K562 (cell line): ENCODE measurements around the gene PSD2. TPM values are rescaled to one million over a fixed set of nuclear protein-coding genes. Genes with fewer than 3 reads are reported as not detected.

Source experiments
- ATAC-seq: fragments of 200-7000 bp; cut with Tn5 transposase; 3 replicates; pipeline ENCODE4 v1.9.1; 2020; ENCODE audit warnings: moderate library complexity
- BruUV-seq: library from RNA; stranded (reverse); fragments of 400-500 nt; replicated peaks from 2 replicates; lab custom pipeline; 2021; lab: Mats Ljungman, UMichigan
- CTCF ChIA-PET: fragments of 300-600 bp; formaldehyde crosslinking; extraction: SDS; loops from one replicate; lab custom pipeline; 2021; ENCODE audit warnings: low intra/inter-chr PET ratio; lab: Yijun Ruan, JAX
- POLR2A ChIA-PET: fragments of 300-600, 350-650 bp; sonication (Branson Sonifier 250); formaldehyde crosslinking; extraction: SDS; loops from one replicate; lab custom pipeline; 2021; ENCODE audit warnings: antibody characterized with exemption, inconsistent platforms; lab: Yijun Ruan, JAX
- DNase-seq, 4 experiments: peaks; one replicate each; pipeline versions ENCODE4 v3.0.0 to v3.0.0-alpha.2; 2011 to 2018; ENCODE audit warnings: low spot score in 3 of 4, mixed read lengths in 3 of 4; ENCODE audit errors: extremely low read depth in 1 of 4
- FAIRE-seq: peaks from 2 replicates; lab custom pipeline; 2011; peaks lifted over from hg19 to GRCh38; lab: Jason Lieb, UNC
- H2AFZ ChIP-seq: 2 replicates; pipeline ENCODE4 v1.6.0; 2011; ENCODE audit warnings: low read depth, low read length, control low read depth, inconsistent platforms
- H3K27ac ChIP-seq: fragments of 200-600 bp; 3 replicates; pipeline ENCODE4 v1.8.0; 2011; ENCODE audit warnings: low read depth, mild to moderate bottlenecking, control low read depth, inconsistent platforms, low read length, moderate library complexity, mixed read lengths; ENCODE audit errors: extremely low read depth
- H3K27me3 ChIP-seq, 2 experiments: fragments of 300-600 bp in 1 of 2; 2 replicates in 1 of 2; 3 replicates in 1 of 2; pipeline versions ENCODE4 v1.6.0 to v1.8.0; 2011; ENCODE audit warnings: inconsistent platforms in 2 of 2, low read length in 2 of 2, mild to moderate bottlenecking in 1 of 2, mixed read lengths in 1 of 2, moderate library complexity in 1 of 2; ENCODE audit not compliant: control insufficient read depth in 2 of 2, insufficient read depth in 2 of 2
- H3K36me3 ChIP-seq: fragments of 300-600 bp; 3 replicates; pipeline ENCODE4 v1.8.0; 2011; ENCODE audit warnings: mild to moderate bottlenecking, low read length, inconsistent platforms; ENCODE audit not compliant: control insufficient read depth, insufficient read depth
- H3K4me1 ChIP-seq, 2 experiments: fragments of 200-600 bp in 1 of 2; replicated peaks in 1 of 2; 2 replicates in 1 of 2; 3 replicates in 1 of 2; pipeline versions ENCODE4 v1.5.1 to v1.8.0; 2011; ENCODE audit warnings: inconsistent platforms in 2 of 2, low read length in 2 of 2, mild to moderate bottlenecking in 1 of 2, mixed read lengths in 1 of 2, moderate library complexity in 1 of 2; ENCODE audit not compliant: control insufficient read depth in 2 of 2, insufficient read depth in 2 of 2
- H3K4me2 ChIP-seq: 2 replicates; pipeline ENCODE4 v1.6.1; 2011; ENCODE audit warnings: low read length, control low read depth, inconsistent platforms, mixed read lengths; ENCODE audit not compliant: insufficient read depth
- H3K4me3 ChIP-seq: fragments of 200-600 bp; sonication (generic), shearing (Covaris generic); 2 replicates; pipeline ENCODE4 v1.5.1; 2016; ENCODE audit warnings: control low read depth, inconsistent platforms
- H3K79me2 ChIP-seq: fragments of 200-600 bp; 3 replicates; pipeline ENCODE4 v1.8.0; 2011; ENCODE audit warnings: low read length, inconsistent platforms; ENCODE audit not compliant: control insufficient read depth, insufficient read depth
- H3K9ac ChIP-seq, 2 experiments: 2 replicates each; pipeline versions ENCODE4 v1.6.0 to v1.6.1; 2011; ENCODE audit warnings: low read depth in 2 of 2, low read length in 2 of 2, control low read depth in 1 of 2, inconsistent platforms in 1 of 2, mild to moderate bottlenecking in 1 of 2, mixed read lengths in 1 of 2; ENCODE audit not compliant: insufficient read depth in 1 of 2
- H3K9me1 ChIP-seq: one replicate; pipeline ENCODE4 v1.6.0; 2011; ENCODE audit warnings: inconsistent platforms, mild to moderate bottlenecking, low read length, moderate library complexity; ENCODE audit not compliant: control insufficient read depth, insufficient read depth
- H3K9me3 ChIP-seq: replicated peaks from 2 replicates; pipeline ENCODE4 v1.5.1; 2011; ENCODE audit warnings: low read depth, low read length, inconsistent platforms; ENCODE audit not compliant: control insufficient read depth, insufficient read depth
- H4K20me1 ChIP-seq: replicated peaks from 2 replicates; pipeline ENCODE4 v1.6.1; 2011; ENCODE audit warnings: low read length, inconsistent platforms, mixed read lengths; ENCODE audit not compliant: control insufficient read depth, insufficient read depth
- WGBS: fragments of 100-300 bp; shearing (Covaris generic); methylation state at CpG from one replicate; pipeline ENCODE4 v1.1.6; 2016; ENCODE audit warnings: low coverage, mixed read lengths; ENCODE audit not compliant: insufficient coverage; ENCODE audit errors: missing lambda C conversion rate; 5-methylcytosine and 5-hydroxymethylcytosine counted together
- in situ Hi-C: fragments of 300-500 bp; cut with MboI; formaldehyde crosslinking; loops from 4 replicates; pipeline ENCODE4 v1.15.0; 2018; ENCODE audit warnings: inconsistent platforms, mixed read lengths
- intact Hi-C: fragments of 100-400 bp; cut with micrococcal nuclease; formaldehyde crosslinking; loops from 2 replicates; pipeline ENCODE4 v1.14.2; 2022
- polyA plus RNA-seq, 8 experiments: library from polyadenylated mRNA; depleted of rRNA in 4 of 8; stranded (reverse) in 5 of 8; unstranded in 3 of 8; fragments of >200 nt; fragmentation: Nextera tagmentation in 2 of 8; fragmentation: Illumina TruSeq in 1 of 8; extraction: Ambion mirVana in 2 of 8; extraction: Trizol in 1 of 8; gene quantifications; 2 replicates each; pipeline versions ENCODE4 v1.2.1 to v1.2.3, GENCODE V29; 2011 to 2014; ENCODE audit warnings: inconsistent platforms in 1 of 8, missing spikeins in 1 of 8
- total RNA-seq, 7 experiments: library from RNA; depleted of rRNA in 6 of 7; stranded (reverse); fragments of >200 nt in 6 of 7; fragmentation: Illumina TruSeq in 2 of 7; extraction: Trizol in 2 of 7; gene quantifications; 2 replicates each; pipeline versions ENCODE4 v1.2.1 to v1.2.3, GENCODE V29; 2011 to 2021; ENCODE audit warnings: low replicate concordance in 1 of 7
- TF ChIP-seq, protein P1 (sequence below), 2 experiments: fragments of 450-650 bp; formaldehyde crosslinking in 1 of 2; IDR thresholded peaks; 2 replicates each; pipeline versions ENCODE4 v1.4.0 to v1.6.1; 2014 to 2020; ENCODE audit warnings: mild to moderate bottlenecking in 2 of 2, borderline replicate concordance in 1 of 2, low read depth in 1 of 2
- TF ChIP-seq, protein P2 (sequence below): sonication (generic); formaldehyde crosslinking; IDR thresholded peaks from 2 replicates; pipeline ENCODE4 v1.8.0; 2022; ENCODE audit warnings: missing genetic modification reagents, mild to moderate bottlenecking, borderline replicate concordance

Gene PSD2
- total and polyA plus RNA-seq, 9 of the 15 experiments (the other 6 are each of a cell fraction or from before 2014, with no cell fraction given): 0.01 to 0.09 (median 0.04) TPM; not detected in 4

DNA sequence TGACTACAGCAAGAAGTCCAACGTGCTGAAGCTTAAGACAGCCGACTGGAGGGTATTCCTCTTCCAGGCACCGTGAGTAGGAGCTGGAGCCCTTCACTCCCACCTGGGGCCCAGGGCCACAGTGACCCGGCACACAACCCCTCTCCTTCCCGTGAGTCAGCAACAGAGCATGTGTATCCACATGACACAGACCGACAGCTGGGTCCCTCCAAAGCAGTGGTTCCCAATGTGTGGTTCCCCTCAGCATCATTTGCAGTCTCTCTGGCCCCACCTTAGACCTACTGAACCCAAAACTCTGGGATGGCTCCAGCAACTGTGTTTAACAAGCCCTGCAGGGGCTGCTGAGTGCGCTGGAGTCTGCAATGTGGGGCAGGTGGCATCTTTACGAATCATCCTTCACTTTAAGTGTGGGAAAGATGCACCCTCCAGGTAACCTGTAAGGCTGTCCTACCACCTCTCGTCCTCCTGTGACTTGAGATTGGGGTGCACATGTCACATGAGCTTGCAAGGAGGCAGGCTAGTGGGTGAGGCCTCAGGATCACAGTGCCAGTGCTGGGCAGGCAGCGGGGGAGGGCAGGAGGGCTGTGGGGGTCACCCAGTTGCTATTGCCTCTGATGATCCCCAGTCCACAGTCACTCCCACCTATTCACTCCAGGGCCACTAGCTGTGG is 42.2 kb downstream of the PSD2 start:
- CTCF ChIA-PET: interaction anchor here (0.5 kb wide), 1 partner anchor 37 kb away, joined by 4 read pairs; no protein-coding TSS in a partner anchor
- no peak overlapping the region for H3K4me2 ChIP-seq

More for the DNA sequence above, 42.2 kb downstream of the PSD2 start:
- H3K9ac ChIP-seq: no peak overlapping the region
- in situ Hi-C loops: no loop called here
- no peak overlapping the region for H3K27ac ChIP-seq
- no peaks in the 10 kb centered on the region for H3K4me1 ChIP-seq
- 0 out of 2 replicates have a peak, but pooled peaks cover 16% of the 10 kb centered on the region for H4K20me1 ChIP-seq
- TF ChIP-seq, protein P1, sequence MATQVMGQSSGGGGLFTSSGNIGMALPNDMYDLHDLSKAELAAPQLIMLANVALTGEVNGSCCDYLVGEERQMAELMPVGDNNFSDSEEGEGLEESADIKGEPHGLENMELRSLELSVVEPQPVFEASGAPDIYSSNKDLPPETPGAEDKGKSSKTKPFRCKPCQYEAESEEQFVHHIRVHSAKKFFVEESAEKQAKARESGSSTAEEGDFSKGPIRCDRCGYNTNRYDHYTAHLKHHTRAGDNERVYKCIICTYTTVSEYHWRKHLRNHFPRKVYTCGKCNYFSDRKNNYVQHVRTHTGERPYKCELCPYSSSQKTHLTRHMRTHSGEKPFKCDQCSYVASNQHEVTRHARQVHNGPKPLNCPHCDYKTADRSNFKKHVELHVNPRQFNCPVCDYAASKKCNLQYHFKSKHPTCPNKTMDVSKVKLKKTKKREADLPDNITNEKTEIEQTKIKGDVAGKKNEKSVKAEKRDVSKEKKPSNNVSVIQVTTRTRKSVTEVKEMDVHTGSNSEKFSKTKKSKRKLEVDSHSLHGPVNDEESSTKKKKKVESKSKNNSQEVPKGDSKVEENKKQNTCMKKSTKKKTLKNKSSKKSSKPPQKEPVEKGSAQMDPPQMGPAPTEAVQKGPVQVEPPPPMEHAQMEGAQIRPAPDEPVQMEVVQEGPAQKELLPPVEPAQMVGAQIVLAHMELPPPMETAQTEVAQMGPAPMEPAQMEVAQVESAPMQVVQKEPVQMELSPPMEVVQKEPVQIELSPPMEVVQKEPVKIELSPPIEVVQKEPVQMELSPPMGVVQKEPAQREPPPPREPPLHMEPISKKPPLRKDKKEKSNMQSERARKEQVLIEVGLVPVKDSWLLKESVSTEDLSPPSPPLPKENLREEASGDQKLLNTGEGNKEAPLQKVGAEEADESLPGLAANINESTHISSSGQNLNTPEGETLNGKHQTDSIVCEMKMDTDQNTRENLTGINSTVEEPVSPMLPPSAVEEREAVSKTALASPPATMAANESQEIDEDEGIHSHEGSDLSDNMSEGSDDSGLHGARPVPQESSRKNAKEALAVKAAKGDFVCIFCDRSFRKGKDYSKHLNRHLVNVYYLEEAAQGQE (IDR thresholded peaks at IDR 0.05; ENCODE audit: borderline replicate concordance): peak; percentile 19; the same call in 1 of the 2 replicates
- TF ChIP-seq, protein P1 (CRISPR knock-in tag; IDR thresholded peaks at IDR 0.05; ENCODE audit: low read depth): no peak
- TF ChIP-seq, protein P2, sequence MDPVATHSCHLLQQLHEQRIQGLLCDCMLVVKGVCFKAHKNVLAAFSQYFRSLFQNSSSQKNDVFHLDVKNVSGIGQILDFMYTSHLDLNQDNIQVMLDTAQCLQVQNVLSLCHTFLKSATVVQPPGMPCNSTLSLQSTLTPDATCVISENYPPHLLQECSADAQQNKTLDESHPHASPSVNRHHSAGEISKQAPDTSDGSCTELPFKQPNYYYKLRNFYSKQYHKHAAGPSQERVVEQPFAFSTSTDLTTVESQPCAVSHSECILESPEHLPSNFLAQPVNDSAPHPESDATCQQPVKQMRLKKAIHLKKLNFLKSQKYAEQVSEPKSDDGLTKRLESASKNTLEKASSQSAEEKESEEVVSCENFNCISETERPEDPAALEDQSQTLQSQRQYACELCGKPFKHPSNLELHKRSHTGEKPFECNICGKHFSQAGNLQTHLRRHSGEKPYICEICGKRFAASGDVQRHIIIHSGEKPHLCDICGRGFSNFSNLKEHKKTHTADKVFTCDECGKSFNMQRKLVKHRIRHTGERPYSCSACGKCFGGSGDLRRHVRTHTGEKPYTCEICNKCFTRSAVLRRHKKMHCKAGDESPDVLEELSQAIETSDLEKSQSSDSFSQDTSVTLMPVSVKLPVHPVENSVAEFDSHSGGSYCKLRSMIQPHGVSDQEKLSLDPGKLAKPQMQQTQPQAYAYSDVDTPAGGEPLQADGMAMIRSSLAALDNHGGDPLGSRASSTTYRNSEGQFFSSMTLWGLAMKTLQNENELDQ: no peak
- H3K79me2 ChIP-seq: no peaks in the 10 kb centered on the region
- intact Hi-C loops: no loop called here
- peaks cover 4 to 38% of the 10 kb centered on the region in 2 experiments; a peak in 4 of 5 replicates for H3K27me3 ChIP-seq
- POLR2A ChIA-PET: no interaction called here
- no TSS peak for BruUV-seq
- DNase-seq (no peak), FAIRE-seq (no peak), ATAC-seq (no peak; the same call in 2 of the 3 replicates)
- H3K36me3 ChIP-seq: no peaks in the 10 kb centered on the region
- H2AFZ ChIP-seq: no peak overlapping the region
- WGBS: 2% methylated on average over 10 of the region's 10 CpGs
- H3K4me3 ChIP-seq: no peak overlapping the region
- H3K9me1 ChIP-seq: no peaks in the 10 kb centered on the region
- H3K9me3 ChIP-seq: no peaks in the 10 kb centered on the region
